Activated CD8-positive, alpha-beta T cell treated with anti-CD3 and anti-CD28 coated beads for 36 hours (primary cell): ENCODE data around the gene CYP4F22. TPM values are rescaled to one million over a fixed set of nuclear protein-coding genes. Genes with fewer than 3 reads are reported as not detected.

Source experiments
- ATAC-seq: fragments of 200-7000 bp; cut with Tn5 transposase; one replicate; pipeline ENCODE4 v1.10.0; 2021; ENCODE audit warnings: mild to moderate bottlenecking, moderate library complexity
- CTCF ChIA-PET: fragments of 350-600 bp; sonication (Branson Sonifier 250); formaldehyde crosslinking; loops from one replicate; lab custom pipeline; 2021; ENCODE audit warnings: antibody characterized with exemption; lab: Charles Lee
- POLR2A ChIA-PET: fragments of 350-600 bp; sonication (Branson Sonifier 250); formaldehyde crosslinking; loops from one replicate; lab custom pipeline; 2021; ENCODE audit warnings: antibody characterized with exemption; lab: Charles Lee
- DNase-seq: peaks from one replicate; pipeline ENCODE4 v3.0.0-alpha.2; 2020
- H3K27ac Mint-ChIP-seq: one replicate; pipeline ENCODE4 v1.8.0; 2021; ENCODE audit warnings: mild to moderate bottlenecking, mixed read lengths
- H3K27me3 Mint-ChIP-seq: one replicate; pipeline ENCODE4 v1.8.0; 2021; ENCODE audit warnings: mixed read lengths
- H3K36me3 Mint-ChIP-seq: one replicate; pipeline ENCODE4 v1.8.0; 2021; ENCODE audit warnings: low read depth, mixed read lengths
- H3K4me1 Mint-ChIP-seq: one replicate; pipeline ENCODE4 v1.8.0; 2021; ENCODE audit warnings: low read depth, mixed read lengths
- H3K4me3 Mint-ChIP-seq: one replicate; pipeline ENCODE4 v1.8.0; 2021; ENCODE audit warnings: mild to moderate bottlenecking, moderate library complexity, mixed read lengths
- H3K9me3 Mint-ChIP-seq: one replicate; pipeline ENCODE4 v1.8.0; 2021; ENCODE audit warnings: mixed read lengths
- intact Hi-C: fragments of 100-400 bp; cut with micrococcal nuclease; formaldehyde crosslinking; loops from one replicate; pipeline ENCODE4 v1.10.0; 2022
- total RNA-seq, 2 experiments: library from RNA; stranded (reverse); gene quantifications; one replicate each; pipeline ENCODE4 v1.2.3, GENCODE V29; 2021
- TF ChIP-seq, protein P1 (sequence below): fragments of 200-600 bp; IDR thresholded peaks from one replicate; pipeline ENCODE4 v1.8.0; 2022; ENCODE audit warnings: antibody characterized with exemption, mild to moderate bottlenecking

Gene CYP4F22
- total RNA-seq, 2 experiments from 2014 or later: 1.5 to 1.7 TPM

DNA sequence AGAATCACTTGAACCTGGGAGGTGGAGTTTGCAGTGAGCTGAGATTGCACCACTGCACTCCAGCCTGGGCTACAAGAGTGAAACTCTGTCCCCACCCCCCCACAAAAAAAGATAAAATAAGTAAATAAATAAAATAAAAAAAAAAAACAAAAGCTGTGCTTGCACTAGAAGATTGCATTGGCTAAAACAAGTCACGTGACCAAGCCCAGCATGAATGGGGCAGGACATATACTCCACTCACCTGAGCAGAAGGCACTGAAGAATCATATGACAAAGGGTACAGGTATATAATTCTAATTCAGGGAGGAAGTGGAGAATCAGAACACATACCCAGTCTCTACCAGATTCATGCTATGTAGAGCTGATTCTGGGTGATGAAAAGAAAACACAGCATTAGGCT, 36.6 kb downstream of the CYP4F22 start:
- Mint-ChIP-seq H3K27ac (no peak overlapping the region), H3K9me3 (no peaks in the 10 kb centered on the region), H3K36me3 (no peaks in the 10 kb centered on the region), H3K4me3 (no peak overlapping the region), H3K4me1 (no peaks in the 10 kb centered on the region), H3K27me3 (no peaks in the 10 kb centered on the region)
- TF ChIP-seq, protein P1, sequence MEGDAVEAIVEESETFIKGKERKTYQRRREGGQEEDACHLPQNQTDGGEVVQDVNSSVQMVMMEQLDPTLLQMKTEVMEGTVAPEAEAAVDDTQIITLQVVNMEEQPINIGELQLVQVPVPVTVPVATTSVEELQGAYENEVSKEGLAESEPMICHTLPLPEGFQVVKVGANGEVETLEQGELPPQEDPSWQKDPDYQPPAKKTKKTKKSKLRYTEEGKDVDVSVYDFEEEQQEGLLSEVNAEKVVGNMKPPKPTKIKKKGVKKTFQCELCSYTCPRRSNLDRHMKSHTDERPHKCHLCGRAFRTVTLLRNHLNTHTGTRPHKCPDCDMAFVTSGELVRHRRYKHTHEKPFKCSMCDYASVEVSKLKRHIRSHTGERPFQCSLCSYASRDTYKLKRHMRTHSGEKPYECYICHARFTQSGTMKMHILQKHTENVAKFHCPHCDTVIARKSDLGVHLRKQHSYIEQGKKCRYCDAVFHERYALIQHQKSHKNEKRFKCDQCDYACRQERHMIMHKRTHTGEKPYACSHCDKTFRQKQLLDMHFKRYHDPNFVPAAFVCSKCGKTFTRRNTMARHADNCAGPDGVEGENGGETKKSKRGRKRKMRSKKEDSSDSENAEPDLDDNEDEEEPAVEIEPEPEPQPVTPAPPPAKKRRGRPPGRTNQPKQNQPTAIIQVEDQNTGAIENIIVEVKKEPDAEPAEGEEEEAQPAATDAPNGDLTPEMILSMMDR: no peak
- ChIA-PET CTCF (interaction anchor here (0.9 to 1.4 kb wide), 4 partner anchors 11 to 444 kb away, joined by 3 to 4 read pairs (median 4); partner anchors contain the start of gene AKAP8L), POLR2A (interaction anchor here (0.7 to 0.9 kb wide), 2 partner anchors 30 to 78 kb away, joined by 3 read pairs; no protein-coding TSS in a partner anchor)
- ATAC-seq (no peak), DNase-seq (no peak)
- intact Hi-C loops: no loop called here

DNA sequence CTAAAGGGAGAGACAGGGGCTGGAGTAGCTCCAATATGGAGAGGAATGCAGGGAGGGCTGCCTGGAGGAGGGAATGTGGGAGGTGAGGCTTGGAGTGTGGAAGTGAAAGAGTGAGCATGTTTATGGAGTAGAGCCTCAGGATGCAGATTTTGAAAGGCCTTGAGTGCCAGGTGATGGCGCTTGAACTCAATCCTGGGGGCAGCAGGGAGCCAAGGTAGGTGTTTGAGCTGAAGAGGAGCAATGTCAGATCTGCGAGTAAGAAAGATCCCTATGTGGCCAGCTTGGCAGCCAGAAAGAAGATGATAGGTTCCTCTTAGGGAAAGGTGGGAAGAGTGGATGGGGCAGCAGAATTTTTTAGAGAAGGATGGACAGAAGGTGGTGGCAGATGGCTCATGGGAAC, 40.3 kb downstream of the CYP4F22 start:
- no peaks in the 10 kb centered on the region for H3K9me3 Mint-ChIP-seq
- no peaks in the 10 kb centered on the region for H3K27me3 Mint-ChIP-seq
- H3K4me3 Mint-ChIP-seq: no peak overlapping the region
- no peak overlapping the region for H3K27ac Mint-ChIP-seq
- TF ChIP-seq, protein P1: no peak
- H3K36me3 Mint-ChIP-seq: no peaks in the 10 kb centered on the region
- POLR2A ChIA-PET: interaction anchor here (2.1 kb wide), 1 partner anchor 130 kb away, joined by 6 read pairs; the partner anchor contains the start of gene AKAP8L
- CTCF ChIA-PET: interaction anchor here (0.8 kb wide), 1 partner anchor 129 kb away, joined by 4 read pairs; no protein-coding TSS in a partner anchor
- intact Hi-C loops: no loop called here
- DNase-seq: no peak
- ATAC-seq: no peak
- H3K4me1 Mint-ChIP-seq: peaks cover 11% of the 10 kb centered on the region

DNA sequence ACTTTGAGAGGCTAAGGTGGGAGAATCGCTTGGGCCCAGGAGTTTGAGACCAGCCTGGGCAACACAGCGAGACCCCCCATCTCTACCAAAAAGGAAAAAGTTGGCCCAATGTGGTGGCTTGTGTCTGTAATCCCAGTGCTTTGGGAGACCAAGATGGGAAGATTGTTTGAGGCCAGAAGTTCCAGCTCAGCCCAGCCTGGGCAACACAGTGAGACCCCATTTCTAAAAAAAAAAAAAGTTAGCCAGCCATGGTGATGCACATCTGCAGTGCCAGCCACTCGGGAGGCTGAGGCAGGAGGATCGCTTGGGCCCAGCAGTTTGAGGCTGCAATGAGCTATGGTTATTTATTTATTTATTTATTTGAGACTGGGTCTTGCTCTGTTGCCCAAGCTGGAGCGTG, 41.3 kb downstream of the CYP4F22 start:
- H3K27ac Mint-ChIP-seq: no peak overlapping the region
- intact Hi-C loops: no loop called here
- no peak overlapping the region for H3K4me3 Mint-ChIP-seq
- H3K9me3 Mint-ChIP-seq: no peaks in the 10 kb centered on the region
- no peaks in the 10 kb centered on the region for H3K27me3 Mint-ChIP-seq
- no peaks in the 10 kb centered on the region for H3K36me3 Mint-ChIP-seq
- POLR2A ChIA-PET: interaction anchor here (1.0 kb wide), 1 partner anchor 170 kb away, joined by 3 read pairs; the partner anchor contains the start of gene AKAP8
- TF ChIP-seq, protein P1: no peak
- ATAC-seq: no peak
- DNase-seq: no peak
- CTCF ChIA-PET: no interaction called here
- peaks cover 11% of the 10 kb centered on the region for H3K4me1 Mint-ChIP-seq

DNA sequence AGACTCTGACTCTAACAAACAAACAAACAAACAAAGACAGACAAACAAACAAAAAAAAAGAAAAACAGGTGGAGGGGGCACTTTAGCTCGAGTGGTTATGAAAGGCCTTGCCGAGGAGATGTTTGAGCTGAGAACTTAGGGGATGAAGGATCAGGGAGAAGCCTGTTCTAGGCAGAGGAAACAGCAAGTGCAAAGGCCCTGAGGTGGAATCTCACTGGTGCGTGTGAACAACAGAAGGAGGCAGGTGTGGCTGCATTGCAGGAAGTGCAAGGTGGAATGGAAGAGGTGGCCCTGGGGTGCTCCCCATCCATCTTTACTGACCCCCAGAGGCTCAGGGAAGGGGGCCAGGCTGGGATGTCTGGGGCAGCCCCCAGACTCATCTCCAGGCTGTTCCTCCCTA, 41.9 kb downstream of the CYP4F22 start:
- H3K4me1 Mint-ChIP-seq: peaks cover 17% of the 10 kb centered on the region
- H3K36me3 Mint-ChIP-seq: no peaks in the 10 kb centered on the region
- ATAC-seq (no peak), DNase-seq (no peak)
- ChIA-PET CTCF (interaction anchor here (1.6 kb wide), 1 partner anchor 77 kb away, joined by 3 read pairs; no protein-coding TSS in a partner anchor), POLR2A (interaction anchor here (1.0 to 1.2 kb wide), 2 partner anchors 83 to 171 kb away, joined by 3 to 6 read pairs; partner anchors contain the start of gene AKAP8)
- H3K9me3 Mint-ChIP-seq: no peaks in the 10 kb centered on the region
- intact Hi-C loops: loop anchor here (2.0 to 10.0 kb wide), 2 partner anchors 17 to 285 kb away; no protein-coding TSS in a partner anchor
- no peaks in the 10 kb centered on the region for H3K27me3 Mint-ChIP-seq
- H3K4me3 Mint-ChIP-seq: no peak overlapping the region
- TF ChIP-seq, protein P1: no peak
- no peak overlapping the region for H3K27ac Mint-ChIP-seq

DNA sequence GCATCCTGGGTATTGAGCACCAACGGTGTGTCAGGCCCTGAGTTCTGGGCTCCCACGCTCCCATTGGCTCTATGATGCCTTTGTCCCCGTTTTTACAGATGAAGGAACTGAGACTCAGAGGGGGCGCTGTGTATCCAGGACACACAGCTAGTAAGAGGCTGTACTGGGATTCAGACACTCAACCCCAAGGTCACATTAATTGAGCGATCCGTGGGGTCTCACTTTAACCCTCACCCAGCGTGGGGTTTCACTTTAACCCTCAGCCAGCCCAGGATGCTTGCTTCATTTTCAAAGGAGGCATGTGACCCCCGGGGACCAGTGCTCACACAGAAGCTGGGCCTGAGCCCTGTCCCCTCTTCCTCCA, 42.6 kb downstream of the CYP4F22 start:
- intact Hi-C loops: loop anchor here (2.0 to 10.0 kb wide), 2 partner anchors 18 to 286 kb away; no protein-coding TSS in a partner anchor
- ATAC-seq (no peak), DNase-seq (peak; percentile 44)
- Mint-ChIP-seq H3K9me3 (no peaks in the 10 kb centered on the region), H3K4me3 (peak overlapping the region; percentile 74), H3K27ac (peak overlapping the region; percentile 66), H3K4me1 (peaks cover 20% of the 10 kb centered on the region), H3K27me3 (no peaks in the 10 kb centered on the region), H3K36me3 (no peaks in the 10 kb centered on the region)
- TF ChIP-seq, protein P1: no peak
- POLR2A ChIA-PET: interaction anchor here (1.0 to 2.6 kb wide), 8 partner anchors 18 to 134 kb away, joined by 3 to 10 read pairs (median 3); partner anchors contain the start of genes AKAP8L and RASAL3
- CTCF ChIA-PET: interaction anchor here (0.8 to 2.8 kb wide), 7 partner anchors 9 to 171 kb away, joined by 3 to 32 read pairs (median 4); partner anchors contain the start of genes AKAP8 and AKAP8L
